HG03378 (cell line): ENCODE results near the gene TAF6.

ENCODE experiments used
- ATAC-seq: cut with Tn5 transposase; IDR thresholded peaks from one replicate; pipeline ENCODE4 v1.9.1; 2021; ENCODE audit warnings: mild to moderate bottlenecking, moderate library complexity; ENCODE audit not compliant: unreplicated experiment

TAF6 gene

GRCh38 chr7:100075418-100075817 is 43.7 kb downstream of the TAF6 start:
- ATAC-seq: no peak

DNA sequence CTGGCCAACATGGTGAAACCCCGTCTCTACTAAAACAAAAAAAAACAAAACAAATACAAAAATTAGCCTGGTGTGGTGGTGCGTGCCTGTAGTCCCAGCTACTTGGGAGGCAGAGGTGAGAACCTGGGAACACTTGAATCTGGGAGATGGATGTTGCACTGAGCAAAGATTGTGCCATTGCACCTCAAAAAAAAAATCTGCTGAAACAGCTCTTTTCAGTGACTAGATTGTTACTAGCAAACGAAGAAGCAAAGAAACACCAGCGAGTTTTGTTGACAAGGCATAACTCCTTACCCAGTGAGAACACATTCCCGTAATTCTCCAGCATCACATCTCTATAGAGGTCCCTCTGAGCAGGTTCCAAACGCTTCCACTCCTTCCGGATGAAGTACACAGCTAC is 44.3 kb downstream of the TAF6 start:
- no peak for ATAC-seq

DNA sequence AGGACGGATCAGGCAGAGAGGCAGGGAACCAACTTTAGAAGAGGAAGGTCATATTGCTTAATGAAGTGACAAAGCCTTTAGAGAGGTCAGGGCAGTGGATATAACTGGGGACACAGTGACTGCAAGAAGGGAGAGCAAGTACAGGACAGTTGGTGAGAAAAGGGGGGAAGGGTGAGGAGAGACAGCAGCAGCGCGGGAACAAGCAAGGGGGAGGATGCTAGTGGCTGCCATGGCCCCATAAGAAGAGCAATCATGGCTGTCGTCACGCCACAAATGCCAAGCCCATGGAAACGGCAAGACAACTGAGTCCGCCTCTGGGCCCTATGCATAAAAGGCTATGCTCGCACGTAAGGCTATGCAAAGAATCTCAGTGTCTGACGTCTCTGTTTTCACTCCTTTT is 46.7 kb downstream of the TAF6 start:
- no peak for ATAC-seq

DNA sequence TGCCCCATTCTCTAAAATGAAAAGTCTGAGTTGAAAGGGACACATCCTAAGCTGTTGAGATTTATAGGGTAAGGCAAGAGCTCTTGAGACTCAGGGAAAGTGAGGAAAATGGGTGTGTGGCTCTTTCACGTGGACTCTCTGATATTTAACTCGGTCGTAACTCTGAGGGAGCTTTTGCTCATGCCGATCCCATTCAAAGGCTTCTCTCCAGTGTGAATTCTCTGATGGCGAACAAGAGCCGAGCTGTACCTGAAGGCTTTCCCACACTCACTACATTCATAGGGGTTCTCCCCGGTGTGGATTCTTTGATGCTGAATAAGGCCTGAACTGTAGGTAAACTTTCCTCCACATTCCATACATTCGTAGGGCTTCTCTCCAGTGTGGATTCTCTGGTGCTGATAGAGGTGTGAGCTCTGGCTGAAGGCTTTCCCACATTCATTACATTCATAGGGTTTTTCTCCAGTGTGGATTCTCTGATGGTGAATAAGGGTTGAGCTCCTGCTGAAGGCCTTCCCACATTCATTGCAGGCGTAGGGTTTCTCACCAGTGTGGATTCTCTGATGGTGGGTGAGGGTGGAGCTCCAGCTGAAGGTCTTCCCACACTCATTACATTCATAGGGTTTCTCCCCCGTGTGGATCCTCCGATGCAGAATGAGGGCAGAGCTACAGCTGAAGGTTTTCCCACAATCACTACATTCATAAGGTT is 48.0 kb downstream of the TAF6 start:
- no peak for ATAC-seq

DNA sequence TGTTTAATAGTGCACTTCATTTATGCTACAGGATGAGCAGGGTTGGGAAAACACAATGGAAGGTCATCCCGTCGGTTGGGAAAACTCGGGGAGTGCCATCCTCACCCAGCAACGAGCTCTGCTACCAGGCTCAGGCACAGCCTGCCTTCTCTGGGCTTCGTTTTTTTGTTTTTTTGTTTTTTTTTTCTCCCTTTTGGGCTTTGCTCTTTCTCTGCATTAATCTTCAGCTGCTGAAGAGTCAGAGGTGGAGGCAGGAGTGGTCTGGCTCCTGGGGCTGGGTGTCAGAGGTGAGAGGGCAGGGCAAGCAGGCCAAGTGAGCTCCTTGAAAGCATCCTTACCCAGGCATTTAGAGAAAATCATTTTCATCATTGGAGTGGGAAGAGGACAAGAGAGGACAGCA is 49.2 kb downstream of the TAF6 start:
- no peak for ATAC-seq

DNA sequence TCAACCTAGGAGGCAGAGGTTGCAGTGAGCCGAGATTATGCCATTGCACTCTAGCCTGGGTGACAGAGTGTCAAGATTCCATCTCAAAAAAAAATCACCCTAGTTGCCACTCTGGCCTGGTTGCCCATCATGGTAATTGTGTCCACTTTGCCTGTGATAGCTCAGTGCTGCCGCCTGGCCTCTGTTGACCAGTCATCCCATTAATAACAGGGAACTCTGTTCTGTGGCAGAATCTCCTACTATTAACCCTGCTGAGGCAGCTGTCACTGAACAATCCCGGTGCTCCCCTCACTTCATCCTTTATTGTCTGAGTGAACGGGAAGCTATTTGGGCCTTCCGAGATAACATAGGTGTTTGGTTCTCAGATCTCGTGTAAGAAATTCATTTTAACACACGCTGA is 52.2 kb downstream of the TAF6 start:
- no peak for ATAC-seq

GRCh38 chr7:100065452-100066186 is 53.5 kb downstream of the TAF6 start:
- ATAC-seq: no peak

DNA sequence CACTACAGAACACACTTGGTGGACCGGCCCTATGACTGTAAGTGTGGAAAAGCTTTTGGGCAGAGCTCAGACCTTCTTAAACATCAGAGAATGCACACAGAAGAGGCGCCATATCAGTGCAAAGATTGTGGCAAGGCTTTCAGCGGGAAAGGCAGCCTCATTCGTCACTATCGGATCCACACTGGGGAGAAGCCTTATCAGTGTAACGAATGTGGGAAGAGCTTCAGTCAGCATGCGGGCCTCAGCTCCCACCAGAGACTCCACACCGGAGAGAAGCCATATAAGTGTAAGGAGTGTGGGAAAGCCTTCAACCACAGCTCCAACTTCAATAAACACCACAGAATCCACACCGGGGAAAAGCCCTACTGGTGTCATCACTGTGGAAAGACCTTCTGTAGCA is 55.0 kb downstream of the TAF6 start:
- no peak for ATAC-seq

DNA sequence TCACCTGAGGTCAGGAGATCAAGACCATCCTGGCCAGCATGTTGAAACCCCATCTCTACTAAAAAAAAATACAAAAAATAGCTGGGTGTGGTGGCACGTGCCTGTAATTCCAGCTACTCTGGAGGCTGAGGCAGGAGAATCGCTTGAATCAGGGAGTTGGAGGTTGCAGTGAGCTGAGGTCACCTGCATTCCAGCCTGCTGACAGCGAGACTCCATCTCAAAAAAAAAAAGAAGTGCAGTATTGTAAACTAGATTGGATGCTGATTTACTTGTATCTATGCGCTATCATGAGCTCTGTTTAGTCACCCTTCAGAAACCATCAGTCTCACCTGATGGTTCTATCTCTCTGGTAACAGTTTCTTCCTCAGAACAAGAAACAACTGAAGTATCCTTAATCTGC is 55.8 kb downstream of the TAF6 start:
- no peak for ATAC-seq

GRCh38 chr7:100061518-100062193 is 57.5 kb downstream of the TAF6 start:
- no peak for ATAC-seq

GRCh38 chr7:100059251-100059739 is 59.9 kb downstream of the TAF6 start:
- ATAC-seq: no peak
